CD4-positive, alpha-beta memory T cell (primary cell): ENCODE measurements around the gene TEDDM1. TPM values are rescaled to one million over a fixed set of nuclear protein-coding genes. Genes with fewer than 3 reads are reported as not detected.

Experiments used
- CTCF ChIA-PET: fragments of 350-600 bp; sonication (Branson Sonifier 250); formaldehyde crosslinking; loops from one replicate; lab custom pipeline; 2021; ENCODE audit warnings: inconsistent platforms; ENCODE audit not compliant: partially characterized antibody; lab: Charles Lee
- POLR2A ChIA-PET: fragments of 350-600 bp; sonication (Branson Sonifier 250); formaldehyde crosslinking; loops from one replicate; lab custom pipeline; 2021; ENCODE audit not compliant: partially characterized antibody; lab: Charles Lee
- DNase-seq, 5 donors: peaks; one replicate each; pipeline versions ENCODE4 v3.0.0 to v3.0.0-alpha.2; 2020 to 2022; ENCODE audit warnings: mixed read lengths in 1 of 5
- H3K27ac ChIP-seq: one replicate; pipeline ENCODE4 v1.7.0; 2013; ENCODE audit warnings: low read depth, low read length
- H3K27me3 ChIP-seq: 2 replicates; pipeline ENCODE4 v1.7.0; 2013; ENCODE audit warnings: mild to moderate bottlenecking, low read length, moderate library complexity; ENCODE audit not compliant: insufficient read depth
- H3K36me3 ChIP-seq: 2 replicates; pipeline ENCODE4 v1.7.0; 2013; ENCODE audit warnings: mild to moderate bottlenecking, low read length, moderate library complexity; ENCODE audit not compliant: insufficient read depth
- H3K4me1 ChIP-seq: 2 replicates; pipeline ENCODE4 v1.7.0; 2013; ENCODE audit warnings: mild to moderate bottlenecking, low read length, moderate library complexity; ENCODE audit not compliant: insufficient read depth
- H3K4me3 ChIP-seq, 2 donors: one replicate each; pipeline ENCODE4 v1.7.0; 2013; ENCODE audit warnings: low read length in 2 of 2, mild to moderate bottlenecking in 1 of 2
- H3K9me3 ChIP-seq, 2 donors: one replicate each; pipeline ENCODE4 v1.7.0; 2013; ENCODE audit warnings: low read length in 2 of 2, control low read depth in 1 of 2; ENCODE audit not compliant: control insufficient read depth in 1 of 2
- H3K27ac Mint-ChIP-seq, 7 donors: one replicate each; pipeline ENCODE4 v1.8.0; 2020 to 2021; ENCODE audit warnings: mixed read lengths in 7 of 7, mild to moderate bottlenecking in 6 of 7, inconsistent platforms in 3 of 7, moderate library complexity in 3 of 7
- H3K27me3 Mint-ChIP-seq, 2 donors: one replicate each; pipeline ENCODE4 v1.8.0; 2020 to 2021; ENCODE audit warnings: mixed read lengths in 2 of 2
- H3K36me3 Mint-ChIP-seq, 2 donors: one replicate each; pipeline ENCODE4 v1.8.0; 2020 to 2021; ENCODE audit warnings: mixed read lengths in 2 of 2, inconsistent platforms in 1 of 2, mild to moderate bottlenecking in 1 of 2
- H3K4me1 Mint-ChIP-seq, 4 donors: one replicate each; pipeline ENCODE4 v1.8.0; 2020 to 2021; ENCODE audit warnings: mixed read lengths in 4 of 4, mild to moderate bottlenecking in 1 of 4
- H3K4me3 Mint-ChIP-seq, 8 donors: one replicate each; pipeline ENCODE4 v1.8.0; 2020 to 2021; ENCODE audit warnings: mixed read lengths in 8 of 8, mild to moderate bottlenecking in 7 of 8, moderate library complexity in 6 of 8, inconsistent platforms in 3 of 8
- H3K9me3 Mint-ChIP-seq, 8 donors: one replicate each; pipeline ENCODE4 v1.8.0; 2020 to 2021; ENCODE audit warnings: mixed read lengths in 8 of 8, mild to moderate bottlenecking in 5 of 8, inconsistent platforms in 3 of 8, moderate library complexity in 1 of 8
- intact Hi-C: fragments of 100-400 bp; cut with micrococcal nuclease; formaldehyde crosslinking; loops from one replicate; pipeline ENCODE4 v1.15.1; 2023
- polyA plus RNA-seq, 2 donors: library from polyadenylated mRNA; unstranded; fragments of 300-500 nt; fragmentation: Illumina TruSeq; gene quantifications; one replicate each; pipeline ENCODE4 v1.2.3, GENCODE V29; 2021
- total RNA-seq, 2 experiments: library from RNA; stranded (reverse); gene quantifications; one replicate each; pipeline ENCODE4 v1.2.3, GENCODE V29; 2021

The TEDDM1 gene
- total and polyA plus RNA-seq, 4 experiments from 2014 or later: not detected

DNA sequence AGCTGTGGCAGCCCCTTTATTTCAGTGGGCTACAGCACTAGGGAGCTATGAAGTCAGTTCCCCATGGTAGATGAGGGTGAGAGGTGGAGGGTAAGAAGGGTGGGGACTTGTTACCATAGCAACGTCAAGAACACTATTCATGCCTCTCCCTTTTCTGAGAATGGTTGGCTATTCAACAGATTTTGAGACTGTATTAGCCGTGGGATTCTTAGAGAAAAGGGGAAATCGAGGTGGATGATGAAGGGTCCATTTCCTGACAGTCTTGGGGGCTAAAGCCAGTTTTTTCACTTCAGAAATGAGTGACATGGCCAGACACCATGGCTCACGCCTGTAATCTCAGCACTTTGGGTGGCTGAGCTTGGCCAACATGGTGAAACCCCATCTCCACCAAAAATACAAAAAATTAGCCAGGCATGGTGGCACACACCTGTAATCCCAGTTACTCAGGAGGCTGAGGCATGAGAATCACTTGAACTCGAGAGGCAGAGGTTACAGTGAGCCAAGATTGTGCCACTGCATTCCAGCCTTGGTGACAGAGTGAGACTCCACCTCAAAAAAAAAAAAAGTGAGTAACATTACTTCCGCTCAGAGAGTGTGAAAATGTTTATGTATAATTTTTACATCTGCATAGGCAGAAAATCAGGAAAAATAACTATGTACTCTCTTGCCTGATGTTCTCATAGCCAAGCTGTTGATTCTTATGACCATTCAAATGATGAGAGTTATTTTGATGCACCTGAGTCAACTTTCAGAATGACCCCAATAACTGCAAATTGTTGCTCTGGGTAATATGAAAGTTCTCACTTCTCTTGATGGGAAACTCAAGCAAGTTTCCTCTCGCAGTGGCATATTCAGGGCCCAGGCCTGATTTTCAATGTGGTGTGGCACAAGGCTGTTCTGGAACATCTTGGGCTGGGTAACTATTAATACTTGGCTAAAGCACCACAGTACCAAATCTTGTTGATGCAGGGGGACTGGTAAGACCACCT, 26.3 kb upstream of the TEDDM1 start:
- ChIA-PET CTCF (no interaction called here), POLR2A (no interaction called here)
- H3K36me3 ChIP-seq: no peaks in the 10 kb centered on the region
- no peak overlapping the region for H3K27ac ChIP-seq
- H3K4me3 Mint-ChIP-seq: no peak overlapping the region
- H3K4me3 ChIP-seq: no peak overlapping the region
- no peaks in the 10 kb centered on the region for H3K9me3 ChIP-seq
- peaks cover 11 to 22% (median 16%) of the 10 kb centered on the region in 4 donors for H3K4me1 Mint-ChIP-seq
- no peaks in the 10 kb centered on the region for H3K36me3 Mint-ChIP-seq
- peaks cover 0 to 1% (median 0%) of the 10 kb centered on the region in 8 donors for H3K9me3 Mint-ChIP-seq
- H3K27me3 Mint-ChIP-seq: no peaks in the 10 kb centered on the region
- DNase-seq: no peak
- H3K4me1 ChIP-seq: peaks cover 17% of the 10 kb centered on the region
- intact Hi-C loops: no loop called here
- no peaks in the 10 kb centered on the region for H3K27me3 ChIP-seq
- peak overlapping the region in 1 of 7 donors; percentile 18 for H3K27ac Mint-ChIP-seq

- CTCF ChIA-PET: no interaction called here
- Histone ChIP-seq H3K4me3 (no peak overlapping the region), H3K4me1 (no peaks in the 10 kb centered on the region), H3K27me3 (no peaks in the 10 kb centered on the region), H3K9me3 (no peaks in the 10 kb centered on the region), H3K36me3 (no peaks in the 10 kb centered on the region), H3K27ac (no peak overlapping the region)
- POLR2A ChIA-PET: no interaction called here
- no peaks in the 10 kb centered on the region for H3K4me1 Mint-ChIP-seq
- DNase-seq: no peak
- H3K36me3 Mint-ChIP-seq: no peaks in the 10 kb centered on the region
- intact Hi-C loops: no loop called here
- peaks cover 7 to 11% of the 10 kb centered on the region in 2 donors for H3K27me3 Mint-ChIP-seq
- no peak overlapping the region for H3K27ac Mint-ChIP-seq
- no peak overlapping the region for H3K4me3 Mint-ChIP-seq
- peaks cover 0 to 5% (median 0%) of the 10 kb centered on the region in 8 donors for H3K9me3 Mint-ChIP-seq
Observed at GRCh38 chr1:182415789-182416188, 15.3 kb upstream of the TEDDM1 start.

DNA sequence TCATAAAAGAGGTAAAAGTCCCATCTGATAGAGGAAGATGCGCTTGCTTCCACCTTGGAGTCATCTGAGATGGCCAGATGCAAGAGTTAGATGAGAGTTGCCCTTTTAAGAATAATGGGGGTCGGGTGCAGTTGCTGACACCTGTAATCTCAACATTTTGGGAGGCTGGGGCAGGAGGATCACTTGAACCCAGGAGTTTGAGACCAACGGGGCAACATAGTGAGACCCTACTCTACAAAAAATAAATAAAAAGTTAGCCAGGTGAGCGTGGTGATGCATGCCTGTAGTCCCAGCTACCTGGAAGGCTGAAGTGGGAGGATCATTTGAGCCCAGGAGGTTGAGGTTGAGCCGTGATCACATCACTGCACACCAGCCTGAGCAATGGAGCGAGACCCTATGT, 13.5 kb upstream of the TEDDM1 start:
- Mint-ChIP-seq H3K9me3 (no peaks in the 10 kb centered on the region), H3K27ac (no peak overlapping the region), H3K27me3 (peaks cover 6 to 21% of the 10 kb centered on the region in 2 donors), H3K36me3 (no peaks in the 10 kb centered on the region), H3K4me1 (no peaks in the 10 kb centered on the region), H3K4me3 (no peak overlapping the region)
- Histone ChIP-seq H3K36me3 (no peaks in the 10 kb centered on the region), H3K27ac (no peak overlapping the region), H3K4me1 (no peaks in the 10 kb centered on the region), H3K4me3 (no peak overlapping the region), H3K27me3 (no peaks in the 10 kb centered on the region), H3K9me3 (no peaks in the 10 kb centered on the region)
- ChIA-PET CTCF (interaction anchor here (0.9 kb wide), 1 partner anchor 328 kb away, joined by 4 read pairs; no protein-coding TSS in a partner anchor), POLR2A (no interaction called here)
- intact Hi-C loops: no loop called here
- DNase-seq: no peak

DNA sequence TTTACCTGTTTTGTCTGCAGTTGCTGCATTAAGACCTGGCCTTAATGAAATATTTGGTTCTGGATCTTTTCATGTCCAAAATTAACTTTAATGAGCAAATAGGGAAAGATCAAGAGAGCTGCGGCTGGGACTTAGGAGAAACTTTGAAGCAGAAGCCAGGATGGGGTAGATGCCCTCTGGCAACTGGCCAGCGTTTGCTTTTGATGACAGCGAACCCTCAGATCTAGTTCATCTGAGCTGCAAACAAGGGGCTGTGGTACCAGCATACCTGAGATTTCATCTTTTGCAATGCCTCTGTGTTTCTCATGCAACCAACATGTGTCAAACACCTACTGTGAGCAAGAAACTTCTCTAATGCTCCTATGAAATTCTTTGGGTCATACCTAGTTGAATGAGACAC, 13.0 kb upstream of the TEDDM1 start:
- H3K9me3 Mint-ChIP-seq: no peaks in the 10 kb centered on the region
- no peaks in the 10 kb centered on the region for H3K4me1 Mint-ChIP-seq
- H3K4me3 Mint-ChIP-seq: no peak overlapping the region
- H3K27ac Mint-ChIP-seq: no peak overlapping the region
- CTCF ChIA-PET: interaction anchor here (0.9 to 1.2 kb wide), 2 partner anchors 270 to 328 kb away, joined by 4 to 6 read pairs; no protein-coding TSS in a partner anchor
- Histone ChIP-seq H3K9me3 (no peaks in the 10 kb centered on the region), H3K36me3 (no peaks in the 10 kb centered on the region), H3K27ac (no peak overlapping the region), H3K27me3 (no peaks in the 10 kb centered on the region), H3K4me3 (no peak overlapping the region), H3K4me1 (no peaks in the 10 kb centered on the region)
- no peak for DNase-seq
- peaks cover 7 to 23% of the 10 kb centered on the region in 2 donors for H3K27me3 Mint-ChIP-seq
- H3K36me3 Mint-ChIP-seq: no peaks in the 10 kb centered on the region
- POLR2A ChIA-PET: no interaction called here
- intact Hi-C loops: no loop called here

GRCh38 chr1:182410620-182411273, 10.3 kb upstream of the TEDDM1 start:
- Histone ChIP-seq H3K9me3 (no peaks in the 10 kb centered on the region), H3K36me3 (no peaks in the 10 kb centered on the region), H3K4me1 (no peaks in the 10 kb centered on the region), H3K4me3 (no peak overlapping the region), H3K27me3 (no peaks in the 10 kb centered on the region), H3K27ac (no peak overlapping the region)
- intact Hi-C loops: no loop called here
- Mint-ChIP-seq H3K4me1 (no peaks in the 10 kb centered on the region), H3K4me3 (no peak overlapping the region), H3K27ac (no peak overlapping the region), H3K36me3 (no peaks in the 10 kb centered on the region), H3K9me3 (peaks cover 0 to 4% (median under 1%) of the 10 kb centered on the region in 8 donors), H3K27me3 (peaks cover 19 to 33% of the 10 kb centered on the region in 2 donors)
- DNase-seq: no peak
- POLR2A ChIA-PET: no interaction called here
- CTCF ChIA-PET: interaction anchor here (1.3 to 1.4 kb wide), 2 partner anchors 267 to 330 kb away, joined by 3 to 5 read pairs; no protein-coding TSS in a partner anchor

- Histone ChIP-seq H3K4me3 (no peak overlapping the region), H3K27ac (no peak overlapping the region), H3K4me1 (no peaks in the 10 kb centered on the region), H3K9me3 (no peaks in the 10 kb centered on the region), H3K36me3 (no peaks in the 10 kb centered on the region), H3K27me3 (no peaks in the 10 kb centered on the region)
- Mint-ChIP-seq H3K4me3 (no peak overlapping the region), H3K4me1 (no peaks in the 10 kb centered on the region), H3K27ac (no peak overlapping the region), H3K27me3 (peaks cover 25 to 33% of the 10 kb centered on the region in 2 donors), H3K9me3 (peaks cover 3 to 7% (median 5%) of the 10 kb centered on the region in 8 donors), H3K36me3 (no peaks in the 10 kb centered on the region)
- CTCF ChIA-PET: interaction anchor here (0.8 to 1.4 kb wide), 2 partner anchors 10 to 330 kb away, joined by 3 to 5 read pairs; partner anchors contain the start of gene TEDDM1
- intact Hi-C loops: no loop called here
- POLR2A ChIA-PET: no interaction called here
- DNase-seq: no peak
Observed at GRCh38 chr1:182410138-182410537, 9.7 kb upstream of the TEDDM1 start.
